CD4-positive, alpha-beta T cell treated with Interleukin-12 subunit alpha and Interleukin-12 subunit beta, for 1 hour (primary cell): ENCODE measurements around the gene CFDP1.

Source experiments
- DNase-seq: peaks from one replicate; pipeline ENCODE4 v3.0.0-alpha.2; 2020

The CFDP1 gene

DNA sequence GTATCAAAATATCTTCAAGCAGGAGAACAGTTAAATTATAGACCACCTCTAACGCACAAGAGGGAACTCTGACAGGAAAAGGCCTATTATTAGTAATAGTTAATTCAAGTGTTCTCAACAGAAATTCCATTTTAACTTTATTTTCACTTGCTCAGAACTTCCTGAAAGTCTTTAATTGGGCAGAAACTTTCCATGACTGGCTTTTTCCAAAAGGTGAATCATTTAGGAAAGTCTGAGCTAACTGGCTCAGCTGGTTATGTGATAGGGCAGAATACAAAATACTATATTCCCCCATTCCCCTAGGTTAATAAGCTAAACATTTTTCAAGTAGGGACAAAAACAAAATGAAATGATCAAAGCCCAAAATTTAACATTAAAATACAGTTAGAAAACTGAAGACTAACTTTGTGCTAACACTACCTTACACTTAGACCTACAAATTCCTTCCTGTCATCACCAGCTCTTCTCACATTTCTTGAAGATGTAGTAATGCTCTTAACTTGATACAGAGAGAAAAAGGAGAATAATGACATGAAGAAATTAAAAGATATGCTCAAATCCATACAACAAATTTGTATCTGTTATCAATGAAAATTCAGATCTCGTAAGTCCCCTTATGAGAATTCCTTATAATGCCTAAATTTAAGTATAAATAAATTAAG is 31.0 kb downstream of the CFDP1 start:
- no peak for DNase-seq

DNA sequence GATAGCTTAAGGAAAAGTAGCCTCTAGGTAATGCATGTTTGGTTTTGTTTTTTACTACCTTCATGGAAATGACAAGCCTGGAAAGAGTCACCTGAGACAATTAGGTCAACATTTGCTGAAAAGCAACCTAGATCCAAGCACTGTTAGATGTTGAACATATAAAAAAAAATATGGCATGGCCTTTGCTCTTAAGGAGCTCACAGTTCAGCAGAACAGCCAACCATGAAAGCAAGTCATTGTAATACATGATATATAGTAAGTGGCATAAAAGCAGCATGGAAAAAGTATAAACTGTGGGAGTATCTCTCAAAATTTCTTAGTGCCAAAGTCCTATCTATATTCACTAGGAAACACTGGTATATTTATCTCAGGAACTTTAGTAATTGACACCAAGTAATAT is 31.6 kb downstream of the CFDP1 start:
- no peak for DNase-seq

DNA sequence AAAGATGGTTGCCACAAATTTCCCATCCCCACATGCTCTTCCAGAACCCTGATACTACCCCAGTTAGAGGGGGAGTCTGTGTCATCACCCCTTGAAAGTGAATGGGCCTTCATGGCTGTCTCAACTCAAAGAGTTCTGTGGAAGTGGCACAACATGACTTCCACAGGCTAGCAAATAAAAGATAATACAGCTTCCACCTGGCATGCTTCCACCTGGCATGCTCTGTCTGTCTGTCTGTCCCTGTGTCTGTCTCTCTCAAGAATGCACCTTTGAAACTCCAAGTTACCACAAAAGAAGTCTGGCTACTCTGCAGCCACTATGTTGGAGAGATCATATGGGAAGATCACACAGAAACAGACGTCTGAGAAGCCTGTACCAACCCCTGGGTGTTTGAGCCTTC is 35.0 kb downstream of the CFDP1 start:
- no peak for DNase-seq

DNA sequence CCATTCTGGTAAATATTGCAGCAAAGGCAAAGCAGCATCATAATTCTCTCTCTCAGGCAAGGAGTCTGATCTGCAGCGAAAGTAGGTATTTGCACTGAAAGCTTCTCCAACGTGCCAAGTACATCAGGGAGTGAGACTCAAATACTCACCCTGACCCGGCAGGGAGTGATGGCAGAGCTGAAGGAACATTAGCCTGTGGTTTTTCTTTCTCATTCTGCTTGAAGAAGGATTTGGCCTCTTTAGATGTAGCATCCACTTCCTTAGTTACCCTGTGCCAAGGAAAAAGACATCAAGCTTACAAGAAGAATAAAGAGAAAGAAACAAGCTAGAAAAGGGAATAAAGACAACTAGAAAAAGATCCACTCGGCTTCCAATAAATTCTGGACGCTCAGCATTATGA is 38.4 kb downstream of the CFDP1 start:
- DNase-seq: no peak

DNA sequence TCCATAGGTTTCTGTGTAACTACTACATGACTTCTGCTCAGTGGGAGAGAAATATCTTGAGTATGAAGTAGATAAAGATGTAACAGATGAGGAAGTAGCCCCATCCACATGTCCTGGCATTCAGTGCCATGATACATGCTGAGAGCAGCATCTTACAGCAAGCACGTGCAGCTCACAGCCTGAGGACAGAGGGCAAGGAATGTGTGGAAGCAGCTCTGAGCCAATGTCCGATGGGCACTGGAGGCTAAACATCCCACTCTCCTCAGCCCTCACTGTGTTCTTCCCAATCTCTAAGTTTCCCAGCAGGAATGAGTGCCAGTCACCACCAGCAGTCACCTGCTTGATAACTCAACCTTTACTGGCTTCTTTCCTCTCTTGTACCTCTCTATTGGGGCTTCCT is 40.4 kb downstream of the CFDP1 start:
- no peak for DNase-seq

DNA sequence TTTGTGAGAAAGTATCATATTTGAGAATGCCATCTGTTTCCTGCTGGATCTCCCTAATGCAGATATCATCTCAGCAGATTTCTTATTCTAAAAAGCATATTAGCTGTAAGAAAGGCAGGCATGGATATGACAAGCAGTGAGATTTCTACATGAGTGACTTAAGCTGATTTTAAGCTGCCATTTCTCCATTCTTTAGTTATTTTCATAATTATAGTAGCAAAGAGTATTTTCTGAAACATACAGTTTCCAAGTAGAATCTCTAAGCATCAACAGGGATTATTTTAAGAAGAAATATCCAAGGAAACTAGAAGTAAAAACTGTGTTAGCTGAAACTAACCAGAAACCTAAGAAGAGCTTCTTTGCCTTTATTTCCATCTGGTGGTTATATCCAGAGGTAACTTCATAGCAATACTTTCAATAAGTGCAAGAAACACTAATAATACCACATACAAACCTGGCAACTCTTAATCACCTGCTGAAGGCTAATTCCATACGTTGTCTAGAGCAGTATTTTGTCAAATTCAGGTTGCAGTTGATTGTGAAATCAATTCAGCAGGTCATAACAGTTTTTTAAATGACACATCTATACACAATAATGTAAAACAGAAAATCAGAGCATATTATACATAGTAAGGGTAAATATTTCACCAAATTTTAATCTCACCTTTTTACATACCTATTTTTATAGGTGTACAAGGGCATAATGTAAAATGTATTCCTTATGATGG is 42.2 kb downstream of the CFDP1 start:
- DNase-seq: no peak

DNA sequence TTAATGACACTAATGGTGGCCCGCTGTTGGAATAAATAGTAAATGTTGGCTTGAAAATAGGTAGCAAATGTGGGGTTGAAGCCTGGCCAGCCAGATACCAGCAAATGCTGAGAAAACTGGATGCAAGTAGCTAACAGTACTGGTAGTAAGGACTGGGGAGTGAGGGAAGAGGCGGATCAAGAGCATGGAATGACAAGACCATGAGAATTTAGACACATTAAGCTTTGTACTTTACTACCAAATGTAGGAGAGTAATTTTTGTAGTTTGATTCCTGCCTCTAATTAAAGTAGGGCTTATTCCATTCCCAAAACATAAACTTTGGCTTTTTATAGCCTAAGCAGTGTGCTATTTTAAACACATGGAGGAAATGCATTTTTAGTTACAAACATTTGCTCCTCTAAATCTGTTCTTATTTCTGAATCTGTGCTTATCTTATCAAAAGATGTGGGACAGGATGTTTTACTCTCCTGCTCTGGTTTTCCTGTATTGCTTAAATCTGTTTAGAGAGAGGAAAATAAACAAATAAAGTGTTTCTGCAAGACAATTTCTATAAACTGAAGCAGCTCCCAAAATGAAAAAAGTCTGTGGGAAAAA is 44.1 kb downstream of the CFDP1 start:
- DNase-seq: no peak

DNA sequence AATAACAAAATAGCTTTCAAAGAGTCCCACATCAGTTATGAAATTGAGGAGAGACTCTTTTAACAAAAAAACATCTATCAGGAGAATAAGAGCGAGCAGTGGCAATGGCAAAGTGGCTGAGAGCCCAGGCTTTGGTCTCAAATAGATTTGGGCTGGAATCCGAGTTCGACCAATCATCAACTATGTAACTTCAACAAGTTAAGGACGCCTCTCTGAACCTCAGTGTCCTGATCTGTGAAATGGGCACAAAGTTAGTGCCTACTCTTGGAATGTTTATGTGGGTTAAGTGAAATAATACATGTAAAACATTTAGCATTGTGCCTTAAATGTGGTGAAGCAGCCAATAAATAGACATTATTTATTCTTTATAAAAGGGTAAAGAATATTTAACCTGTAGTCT is 45.4 kb downstream of the CFDP1 start:
- DNase-seq: no peak

DNA sequence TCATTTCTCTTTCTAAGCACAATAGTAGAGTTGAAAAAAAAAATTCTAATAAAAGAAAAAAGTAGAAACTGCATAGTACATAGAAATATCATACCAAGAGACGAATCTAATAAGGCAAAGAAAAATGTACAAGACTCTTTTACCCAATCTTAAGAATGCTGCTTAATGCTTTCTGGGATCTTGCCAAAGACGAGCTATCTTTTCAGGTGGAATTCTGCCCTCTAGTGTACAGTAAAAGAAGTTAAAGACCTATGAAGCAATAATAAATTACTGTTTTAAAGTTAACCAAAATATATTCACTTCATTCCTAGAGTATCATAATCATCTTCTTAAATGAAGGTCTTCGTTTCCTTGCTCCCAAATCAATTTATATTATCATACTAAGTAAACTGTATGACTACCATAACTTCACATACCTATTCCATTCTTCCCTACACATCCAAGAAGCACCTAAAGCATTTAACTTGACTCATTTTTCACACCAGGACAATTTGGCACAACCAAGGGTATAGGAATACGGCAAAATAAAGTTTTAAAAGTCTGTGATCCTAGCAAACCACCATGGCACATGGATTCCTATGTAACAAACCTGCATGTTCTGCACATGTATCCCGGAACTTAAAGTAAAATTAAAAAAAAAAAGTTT is 47.7 kb downstream of the CFDP1 start:
- peak; percentile 62 for DNase-seq

DNA sequence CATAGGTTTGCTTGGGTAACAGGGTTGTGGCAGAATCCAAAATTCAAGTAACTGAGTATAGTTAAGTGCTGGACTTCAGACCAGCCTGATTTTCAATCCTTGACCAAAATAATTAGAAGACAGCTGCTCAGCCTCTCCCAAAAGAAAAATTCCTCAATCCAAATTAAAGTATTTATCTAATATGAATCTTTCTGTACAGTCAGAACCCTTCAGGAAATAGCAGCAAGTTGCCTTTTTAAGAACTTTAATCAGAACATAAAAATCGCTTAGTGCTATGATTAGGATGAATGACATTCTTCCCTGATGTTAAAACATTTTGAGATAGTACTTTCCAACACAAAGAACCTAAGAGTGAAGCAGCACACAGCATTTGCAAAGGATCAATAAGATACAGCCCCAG is 50.2 kb downstream of the CFDP1 start:
- DNase-seq: no peak

DNA sequence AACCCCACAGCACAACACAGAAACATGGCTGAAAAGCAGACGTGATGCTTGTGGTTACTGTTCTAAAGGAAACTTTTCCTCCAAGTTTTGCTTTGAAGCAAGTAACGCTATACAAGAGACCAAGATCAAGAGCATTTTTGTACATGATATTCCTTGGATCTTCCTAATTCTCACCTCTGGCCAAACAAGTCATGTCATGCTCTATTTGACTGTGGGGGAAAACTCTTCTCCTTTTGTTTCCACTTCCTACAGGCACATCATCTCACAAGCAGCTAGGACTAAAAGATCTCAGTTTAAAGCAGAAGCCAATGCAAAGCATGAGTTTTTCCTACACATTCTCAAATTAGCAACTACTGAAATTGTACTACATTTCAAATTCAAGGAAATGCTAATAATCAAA is 50.7 kb downstream of the CFDP1 start:
- no peak for DNase-seq

DNA sequence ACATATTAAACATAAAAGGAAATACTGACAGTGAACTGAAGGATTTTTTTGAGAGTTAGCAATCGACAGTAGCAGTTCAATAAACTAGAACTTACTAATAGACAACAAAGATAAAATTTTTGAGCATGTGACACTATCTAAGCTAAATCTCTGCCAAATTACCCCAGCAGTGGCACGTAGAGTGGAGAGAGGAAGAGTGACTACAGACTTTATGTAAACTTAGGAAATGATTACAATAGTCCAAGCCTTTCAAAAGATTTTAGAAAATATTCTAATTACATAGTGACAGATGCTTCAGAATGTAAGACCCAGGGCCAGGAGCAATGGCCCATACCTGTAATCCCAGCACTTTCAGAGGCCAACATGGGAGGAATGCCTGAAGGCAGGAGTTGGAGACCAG is 52.4 kb downstream of the CFDP1 start:
- DNase-seq: peak; percentile 20

DNA sequence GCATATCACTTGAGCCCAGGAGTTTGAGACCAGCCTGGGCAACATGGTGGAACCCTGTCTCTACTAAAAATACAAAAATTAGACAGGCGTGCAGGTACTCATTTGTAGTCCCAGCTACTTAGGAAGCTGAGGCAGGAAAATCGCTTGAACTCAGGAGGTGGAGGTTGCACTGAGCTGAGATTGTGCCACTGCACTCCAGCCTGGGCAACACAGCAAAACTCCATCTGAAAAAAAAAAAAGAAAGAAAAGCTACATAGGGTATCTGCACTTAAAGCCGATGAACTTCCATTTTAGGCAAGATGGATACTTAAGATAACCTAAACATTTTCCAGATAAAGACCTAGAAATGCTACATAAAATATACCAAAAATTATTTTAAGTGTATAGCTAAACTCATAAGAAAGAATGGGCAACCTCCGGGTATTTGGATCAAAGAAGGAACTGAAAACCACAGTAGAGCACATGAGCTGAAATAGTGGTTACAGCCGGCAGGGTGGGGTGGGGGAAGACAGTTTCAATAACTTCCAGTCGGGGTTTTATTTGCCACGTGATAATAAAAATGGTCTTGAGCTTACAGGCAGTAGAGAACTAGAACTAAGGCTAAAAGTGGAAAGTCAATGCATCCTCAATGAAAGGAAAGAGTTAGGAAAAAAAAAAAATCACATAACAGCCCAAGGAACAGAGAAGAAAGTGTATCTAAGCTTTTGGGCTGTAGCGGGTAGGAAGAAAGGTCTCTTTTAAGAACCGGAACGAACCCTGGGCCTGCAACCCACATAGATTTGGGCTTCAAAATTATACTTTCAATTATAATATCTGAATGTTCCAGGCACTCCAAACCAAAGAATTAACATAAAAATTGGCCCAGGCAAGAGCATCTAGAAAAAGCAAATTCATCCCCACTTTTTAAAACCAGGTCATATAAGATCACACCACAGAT is 53.1 kb downstream of the CFDP1 start:
- DNase-seq: peak; percentile 63

DNA sequence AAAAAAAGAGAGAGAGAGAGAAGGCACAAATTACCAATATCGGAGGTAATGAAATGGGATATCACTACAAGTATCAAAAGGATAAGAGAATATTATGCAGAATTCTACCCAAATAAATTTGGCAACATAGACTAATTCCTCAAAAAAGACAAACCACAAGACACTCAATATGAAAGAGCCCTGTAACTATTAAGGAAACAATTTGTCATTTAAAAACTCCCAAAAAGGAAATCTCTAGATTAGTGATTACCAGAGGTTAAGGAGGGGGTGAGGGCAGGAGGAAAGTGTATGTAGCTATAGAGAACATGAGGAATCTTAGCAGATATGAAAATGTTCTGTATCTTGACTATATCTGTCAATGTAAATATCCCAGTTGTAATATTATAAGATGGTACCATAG is 54.0 kb downstream of the CFDP1 start:
- DNase-seq: no peak

DNA sequence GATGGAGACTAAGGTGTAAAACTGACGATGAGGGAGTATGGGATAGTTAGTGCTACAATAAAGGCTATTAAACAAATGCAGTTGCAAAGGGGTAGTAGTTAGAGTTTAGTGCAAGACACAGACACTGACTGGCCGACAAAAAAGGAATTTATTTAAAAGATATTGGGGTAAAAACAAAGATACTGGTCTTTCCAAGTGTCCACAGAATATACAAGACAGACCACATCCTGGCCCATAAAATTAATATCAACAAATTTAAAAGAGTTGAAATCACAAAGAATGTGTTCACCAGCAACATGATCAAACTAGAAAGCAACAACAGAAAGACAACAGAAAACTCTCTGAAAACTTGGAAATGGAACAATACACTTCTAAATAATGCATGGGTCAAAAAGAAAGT is 54.7 kb downstream of the CFDP1 start:
- no peak for DNase-seq

DNA sequence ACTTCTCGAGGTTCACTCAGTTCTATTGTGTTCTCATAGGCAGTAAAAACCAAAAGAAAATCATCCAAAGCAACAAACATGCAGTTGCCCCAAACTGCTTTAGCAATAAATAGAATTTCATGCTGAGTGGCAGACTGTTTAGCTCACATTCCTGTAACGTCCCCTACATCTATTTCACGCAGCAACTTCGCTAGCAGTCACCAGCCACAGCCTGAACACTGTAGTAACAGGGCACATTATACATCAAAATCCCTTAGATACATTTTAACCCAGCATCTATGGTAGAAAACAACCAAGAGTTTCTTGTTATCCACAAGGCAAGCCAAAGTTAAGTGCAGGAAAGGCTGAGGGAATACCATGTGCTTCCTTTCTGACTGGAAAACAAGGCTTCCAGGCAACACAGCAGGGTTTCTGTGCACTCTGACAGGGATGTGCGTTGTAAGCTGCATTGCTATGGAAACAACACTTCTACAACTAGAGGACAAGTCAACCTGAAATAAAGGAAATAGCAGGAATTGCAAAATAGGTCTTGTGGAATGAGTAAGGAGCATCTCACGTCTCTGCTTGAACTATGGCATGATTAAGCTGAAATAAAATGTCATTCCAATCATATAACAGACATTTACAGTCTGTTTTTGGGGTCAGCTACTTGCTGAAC is 55.4 kb downstream of the CFDP1 start:
- no peak for DNase-seq

DNA sequence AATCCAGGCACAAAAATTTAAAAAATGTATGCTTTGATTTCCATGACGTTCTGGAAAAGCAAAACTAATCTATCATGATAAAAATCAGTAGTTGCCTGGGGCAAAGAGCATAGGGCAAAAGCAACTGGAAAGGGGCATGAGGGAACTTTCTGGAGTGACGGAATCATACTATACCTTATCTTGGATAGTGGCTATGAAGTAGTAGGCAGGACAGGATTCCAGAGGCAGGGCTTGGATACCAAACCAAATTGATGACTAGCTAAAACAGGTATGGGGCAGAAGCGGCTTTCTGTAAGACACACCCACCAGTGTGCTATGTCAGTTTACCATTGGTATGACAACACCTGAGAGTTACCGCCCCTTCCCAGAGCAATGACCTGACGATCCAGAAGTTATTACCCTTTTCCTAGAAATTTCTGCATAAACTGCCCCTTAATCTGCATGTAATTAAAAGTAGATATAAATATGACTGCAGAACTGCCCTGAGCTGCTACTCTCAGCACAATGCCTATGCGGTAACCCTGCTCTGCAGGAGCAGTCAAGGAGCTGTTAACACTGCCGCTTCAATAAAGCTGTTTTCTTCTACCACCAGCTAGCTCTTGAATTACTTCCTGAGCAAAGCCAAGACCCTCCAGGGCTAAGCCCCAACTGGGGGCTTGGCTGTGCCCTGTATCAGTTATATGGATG is 56.7 kb downstream of the CFDP1 start:
- no peak for DNase-seq

DNA sequence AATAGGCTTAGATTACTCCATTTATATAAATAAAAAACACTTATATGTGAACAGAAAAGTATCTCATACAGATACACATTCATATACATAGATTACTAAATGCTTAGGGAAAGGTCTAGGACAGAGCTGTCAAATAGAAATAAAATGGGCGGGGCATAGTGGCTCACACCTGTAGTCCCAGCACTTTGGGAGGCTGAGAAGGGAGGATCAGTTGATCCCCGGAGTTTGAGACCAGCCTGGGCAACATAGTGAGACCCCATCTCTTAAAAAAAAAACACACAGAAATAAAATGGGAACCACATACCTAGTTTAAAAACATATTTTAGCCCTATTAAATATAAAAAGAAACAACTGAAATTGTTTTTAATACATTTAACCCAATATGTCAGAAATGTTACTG is 58.9 kb downstream of the CFDP1 start:
- no peak for DNase-seq

DNA sequence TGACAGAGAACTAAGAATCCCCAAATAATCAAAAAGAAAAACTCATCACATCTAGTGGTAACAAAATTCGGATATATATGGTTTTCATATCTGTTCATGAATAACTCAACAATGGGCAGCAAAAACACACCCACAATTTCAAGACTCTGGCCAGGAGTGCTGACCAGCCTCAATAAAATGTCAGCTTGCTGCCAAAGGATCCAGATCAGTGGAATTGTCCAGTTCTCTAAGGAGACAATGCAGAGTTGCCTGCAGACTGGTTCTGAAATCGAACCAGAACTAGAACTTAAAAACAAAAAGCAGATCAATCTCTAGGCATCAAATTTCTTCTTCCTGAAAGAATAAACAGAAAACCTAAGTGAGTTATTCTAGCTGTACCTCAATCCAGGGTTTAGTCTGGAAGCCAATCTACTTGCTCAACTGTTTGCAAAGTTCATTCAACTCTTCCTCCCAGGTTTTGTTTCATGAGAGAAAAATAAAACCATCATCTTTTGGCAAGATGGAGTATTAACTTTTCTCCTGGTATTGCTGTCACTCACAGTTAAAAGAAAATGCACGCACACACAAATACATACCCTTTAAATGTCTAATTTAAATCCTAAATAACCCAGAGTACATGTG is 61.0 kb downstream of the CFDP1 start:
- DNase-seq: no peak

DNA sequence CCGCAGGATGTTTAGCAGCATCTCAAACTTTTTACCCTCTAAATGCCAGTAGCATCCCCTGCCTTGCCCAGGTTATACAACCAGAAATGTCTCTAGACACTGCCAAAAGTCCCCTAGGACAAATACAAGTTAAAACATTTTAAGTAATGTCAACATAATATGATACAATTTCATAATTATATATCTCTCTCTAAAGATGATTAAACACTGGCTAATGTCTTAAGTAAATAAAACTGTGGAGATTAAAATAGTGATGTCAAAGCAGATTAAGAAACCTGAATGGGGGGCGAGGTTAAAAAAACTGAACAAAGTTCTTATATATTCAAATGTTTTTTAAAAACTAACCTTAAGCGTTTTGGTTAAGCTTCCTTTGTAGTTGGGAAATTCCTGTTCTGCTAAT is 62.1 kb downstream of the CFDP1 start:
- DNase-seq: no peak

DNA sequence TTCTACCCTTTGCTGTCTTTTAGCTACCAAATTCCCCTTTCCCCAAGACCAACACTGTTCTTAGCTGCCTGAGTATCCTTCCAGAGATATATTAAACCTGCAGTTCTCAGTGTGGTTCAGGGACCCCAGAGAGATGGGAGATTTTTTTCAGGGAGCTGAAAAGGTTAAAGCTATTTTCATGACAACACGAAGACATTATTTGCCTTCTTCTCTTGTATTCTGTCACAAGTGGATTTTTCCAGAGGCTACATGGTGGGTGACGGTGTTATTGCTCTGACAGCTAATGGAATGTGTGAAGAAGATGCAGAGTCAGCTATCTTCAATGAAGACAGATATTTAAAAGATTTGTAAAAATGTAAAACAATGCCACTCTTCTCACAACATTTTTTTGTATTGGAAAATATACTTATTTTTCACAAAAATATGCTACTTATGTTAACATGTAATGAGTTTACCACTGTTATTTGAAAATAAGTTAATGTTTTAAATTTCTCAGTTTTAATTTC is 69.0 kb downstream of the CFDP1 start:
- DNase-seq: no peak
